Measurements from ENCODE around the gene EHD1. TPM values are rescaled to one million over a fixed set of nuclear protein-coding genes. Genes with fewer than 3 reads are reported as not detected.

The EHD1 gene
- total RNA-seq, 2 experiments from 2014 or later, result 101 to 153 TPM

- H4K20me1 ChIP-seq (ENCODE audit: insufficient read depth, low read length), result no peaks in the 10 kb centered on the region
- peaks cover 90% of the 10 kb centered on the region for H3K4me1 ChIP-seq (ENCODE audit: insufficient read depth, low read length, poor library complexity, severe bottlenecking)
- no peak overlapping the region for H3K4me2 ChIP-seq (ENCODE audit: low read length)
- CTCF ChIA-PET (ENCODE audit: unreplicated experiment), result no interaction called here
- TF ChIP-seq, protein P1, sequence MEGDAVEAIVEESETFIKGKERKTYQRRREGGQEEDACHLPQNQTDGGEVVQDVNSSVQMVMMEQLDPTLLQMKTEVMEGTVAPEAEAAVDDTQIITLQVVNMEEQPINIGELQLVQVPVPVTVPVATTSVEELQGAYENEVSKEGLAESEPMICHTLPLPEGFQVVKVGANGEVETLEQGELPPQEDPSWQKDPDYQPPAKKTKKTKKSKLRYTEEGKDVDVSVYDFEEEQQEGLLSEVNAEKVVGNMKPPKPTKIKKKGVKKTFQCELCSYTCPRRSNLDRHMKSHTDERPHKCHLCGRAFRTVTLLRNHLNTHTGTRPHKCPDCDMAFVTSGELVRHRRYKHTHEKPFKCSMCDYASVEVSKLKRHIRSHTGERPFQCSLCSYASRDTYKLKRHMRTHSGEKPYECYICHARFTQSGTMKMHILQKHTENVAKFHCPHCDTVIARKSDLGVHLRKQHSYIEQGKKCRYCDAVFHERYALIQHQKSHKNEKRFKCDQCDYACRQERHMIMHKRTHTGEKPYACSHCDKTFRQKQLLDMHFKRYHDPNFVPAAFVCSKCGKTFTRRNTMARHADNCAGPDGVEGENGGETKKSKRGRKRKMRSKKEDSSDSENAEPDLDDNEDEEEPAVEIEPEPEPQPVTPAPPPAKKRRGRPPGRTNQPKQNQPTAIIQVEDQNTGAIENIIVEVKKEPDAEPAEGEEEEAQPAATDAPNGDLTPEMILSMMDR (conservative IDR thresholded peaks at IDR 0.05; ENCODE audit: low read length), result no peak
- TF ChIP-seq EZH2phosphoT487 (IDR thresholded peaks at IDR 0.05; ENCODE audit: borderline replicate concordance, low read depth, low read length), result no peak
- H2AFZ ChIP-seq (ENCODE audit: low read length), result no peak overlapping the region
- no TSS peak for BruUV-seq (replicated peaks)
- no peaks in the 10 kb centered on the region for H3K9me2 ChIP-seq (ENCODE audit: insufficient read depth, low read length)
- POLR2A ChIA-PET, result interaction anchor here (0.5 to 1.0 kb wide), 2 partner anchors 19 to 1032 kb away, joined by 3 to 4 read pairs; partner anchors contain the start of gene FIBP
- no peaks in the 10 kb centered on the region for H3K9me3 ChIP-seq (ENCODE audit: low read length)
- H3K79me2 ChIP-seq (ENCODE audit: insufficient read depth, low read depth, low read length), result peaks cover 21% of the 10 kb centered on the region; the same call in 1 of the 2 replicates
- H3K27ac ChIP-seq (ENCODE audit: low read depth, low read length, poor library complexity, severe bottlenecking), result peak overlapping the region; percentile 2
- H3K36me3 ChIP-seq (ENCODE audit: insufficient read depth, low read length), result peaks cover 71% of the 10 kb centered on the region
- DNase-seq (ENCODE audit: low spot score), result no peak
- H3K4me3 ChIP-seq (ENCODE audit: low read depth, low read length, poor library complexity, severe bottlenecking), result no peak overlapping the region
- intact Hi-C loops (cut with micrococcal nuclease; ENCODE audit: unreplicated experiment), result loop anchor here (10.0 kb wide), 1 partner anchor 719 kb away; the partner anchor contains the start of genes EHBP1L1, FAM89B and ZNRD2
Observed at GRCh38 chr11:64855596-64856304, 22.7 kb downstream of the EHD1 start.

DNA sequence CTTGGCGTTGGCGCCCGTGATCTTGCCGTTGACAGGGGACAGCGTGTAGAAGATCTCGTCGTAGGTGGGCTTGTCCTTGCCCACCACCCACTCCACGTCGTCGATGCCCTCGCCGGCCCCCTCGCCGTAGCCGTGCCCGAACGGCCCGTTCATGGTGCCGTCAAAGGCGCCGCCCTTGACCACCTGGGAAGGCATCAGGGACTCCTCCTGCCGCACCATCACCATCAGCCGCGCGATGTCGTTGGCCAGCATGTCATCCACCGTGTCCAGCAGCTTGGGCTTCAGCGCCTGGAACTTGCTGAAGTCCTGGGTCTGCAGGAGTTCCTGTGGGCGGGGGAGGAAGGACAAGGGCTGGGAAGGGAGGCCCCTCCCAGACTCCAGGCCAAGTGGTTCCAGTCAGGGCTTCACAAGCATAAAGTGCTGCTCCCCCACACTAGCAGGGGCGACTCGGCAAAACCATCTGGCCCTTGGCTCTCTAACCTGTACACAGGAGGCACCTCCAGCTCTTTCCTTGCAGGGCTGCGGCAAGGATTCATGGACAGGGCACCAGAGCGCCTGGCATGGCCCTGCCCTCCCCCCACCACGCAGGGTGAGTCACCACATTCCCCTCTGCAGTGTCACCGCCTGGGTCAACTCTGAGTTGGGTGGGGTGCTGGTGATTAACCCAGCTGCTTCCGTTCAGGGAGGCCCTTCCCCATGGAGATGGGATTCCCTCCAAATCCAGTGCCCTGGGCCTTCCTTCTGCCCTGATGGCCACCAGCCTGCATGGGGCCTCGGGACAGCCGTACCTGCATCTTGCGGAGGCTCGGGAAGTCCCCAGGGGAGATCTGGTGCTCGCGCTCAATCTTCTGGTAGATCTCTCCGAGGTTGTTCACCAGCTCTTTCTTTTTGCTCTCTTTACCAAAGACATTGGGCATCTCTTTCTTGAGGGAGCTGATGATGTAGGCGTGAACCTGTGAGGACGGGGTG, 23.6 kb downstream of the EHD1 start:
- Histone ChIP-seq H3K36me3 (ENCODE audit: insufficient read depth, low read length) (peaks cover 65% of the 10 kb centered on the region), H3K27ac (ENCODE audit: low read depth, low read length, poor library complexity, severe bottlenecking) (peak overlapping the region; percentile 92), H3K4me2 (ENCODE audit: low read length) (peak overlapping the region; percentile 72), H2AFZ (ENCODE audit: low read length) (no peak overlapping the region), H3K9me3 (ENCODE audit: low read length) (no peaks in the 10 kb centered on the region), H3K9me2 (ENCODE audit: insufficient read depth, low read length) (no peaks in the 10 kb centered on the region), H3K4me3 (ENCODE audit: low read depth, low read length, poor library complexity, severe bottlenecking) (no peak overlapping the region), H3K4me1 (ENCODE audit: insufficient read depth, low read length, poor library complexity, severe bottlenecking) (peaks cover 90% of the 10 kb centered on the region), H3K79me2 (ENCODE audit: insufficient read depth, low read depth, low read length) (peaks cover 13% of the 10 kb centered on the region; the same call in 1 of the 2 replicates), H4K20me1 (ENCODE audit: insufficient read depth, low read length) (no peaks in the 10 kb centered on the region)
- intact Hi-C loops (cut with micrococcal nuclease; ENCODE audit: unreplicated experiment), result loop anchor here (5.0 to 10.0 kb wide), 2 partner anchors 277 to 720 kb away; partner anchors contain the start of genes EHBP1L1, FAM89B, SYVN1 and ZNRD2
- DNase-seq (ENCODE audit: low spot score), result no peak
- no TSS peak for BruUV-seq (replicated peaks)
- ChIA-PET CTCF (ENCODE audit: unreplicated experiment) (no interaction called here), POLR2A (interaction anchor here (1.0 to 7.7 kb wide), 2 partner anchors 20 kb away, joined by 4 to 90 read pairs; partner anchors contain the start of gene EHD1)
- TF ChIP-seq EZH2phosphoT487 (IDR thresholded peaks at IDR 0.05; ENCODE audit: borderline replicate concordance, low read depth, low read length), result no peak
- TF ChIP-seq, protein P1 (conservative IDR thresholded peaks at IDR 0.05; ENCODE audit: low read length), result no peak

All from OCI-LY7 (cell line).